GM18519 (cell line): ENCODE measurements around the gene MYH7.

ENCODE experiments used
- ATAC-seq: cut with Tn5 transposase; IDR thresholded peaks from one replicate; pipeline ENCODE4 v1.9.1; 2021; ENCODE audit warnings: mild to moderate bottlenecking, moderate library complexity; ENCODE audit not compliant: unreplicated experiment, low FRiP score

The MYH7 gene

GRCh38 chr14:23449314-23449713 is 13.9 kb upstream of the MYH7 start:
- no peak for ATAC-seq

GRCh38 chr14:23447361-23448350 is 12.2 kb upstream of the MYH7 start:
- ATAC-seq: no peak

- no peak for ATAC-seq
These were observed 10.9 kb upstream of the MYH7 start for GRCh38 chr14:23446291-23446851.

- no peak for ATAC-seq
These were observed 10.3 kb upstream of the MYH7 start for GRCh38 chr14:23445773-23446172.

GRCh38 chr14:23444314-23444713 is 8.9 kb upstream of the MYH7 start:
- ATAC-seq: no peak

GRCh38 chr14:23443881-23444280 is 8.4 kb upstream of the MYH7 start:
- ATAC-seq: no peak

- ATAC-seq: no peak
These were observed 8.0 kb upstream of the MYH7 start for GRCh38 chr14:23443411-23443812.

GRCh38 chr14:23442721-23443356 is 7.4 kb upstream of the MYH7 start:
- ATAC-seq: no peak

- no peak for ATAC-seq
These were observed 5.6 kb upstream of the MYH7 start for GRCh38 chr14:23441076-23441475.

- no peak for ATAC-seq
These were observed 3.8 kb upstream of the MYH7 start for GRCh38 chr14:23439107-23439835.

GRCh38 chr14:23438101-23438971 is 2.9 kb upstream of the MYH7 start:
- ATAC-seq: no peak

- ATAC-seq: no peak
These were observed 2.0 kb upstream of the MYH7 start for GRCh38 chr14:23437133-23438100.

GRCh38 chr14:23436327-23437132 is 1.1 kb upstream of the MYH7 start:
- ATAC-seq: no peak

GRCh38 chr14:23434488-23435222 is 805 bp downstream of the MYH7 start:
- no peak for ATAC-seq

GRCh38 chr14:23433457-23433856 is 2.0 kb downstream of the MYH7 start:
- no peak for ATAC-seq

- no peak for ATAC-seq
These were observed 2.5 kb downstream of the MYH7 start for GRCh38 chr14:23432946-23433345.
